Effector memory CD4-positive, alpha-beta T cell (primary cell): ENCODE data around the gene HEPN1.
A peak's percentile ranks its signal among the peaks of the same experiment; 100 is the strongest.

Experiments used
- DNase-seq, 3 donors: peaks; one replicate each; pipeline ENCODE4 v3.0.0-alpha.2; 2020
- H3K27ac ChIP-seq: 2 replicates; pipeline ENCODE4 v1.7.0; 2013; ENCODE audit warnings: mild to moderate bottlenecking, low read length, moderate library complexity; ENCODE audit not compliant: insufficient read depth, poor library complexity, severe bottlenecking
- H3K27me3 ChIP-seq: replicated peaks from 2 replicates; pipeline ENCODE4 v1.7.0; 2013; ENCODE audit warnings: mild to moderate bottlenecking, low read length; ENCODE audit not compliant: insufficient read depth, control insufficient read depth, poor library complexity, severe bottlenecking
- H3K36me3 ChIP-seq: 2 replicates; pipeline ENCODE4 v1.7.0; 2013; ENCODE audit warnings: mild to moderate bottlenecking, low read length, moderate library complexity; ENCODE audit not compliant: control insufficient read depth, insufficient read depth
- H3K4me1 ChIP-seq: 2 replicates; pipeline ENCODE4 v1.7.0; 2013; ENCODE audit warnings: low read length, mild to moderate bottlenecking; ENCODE audit not compliant: control insufficient read depth, insufficient read depth, poor library complexity, severe bottlenecking
- H3K4me3 ChIP-seq: 2 replicates; pipeline ENCODE4 v1.7.0; 2013; ENCODE audit warnings: low read length, low read depth, mild to moderate bottlenecking; ENCODE audit not compliant: insufficient read depth, poor library complexity, severe bottlenecking
- H3K9me3 ChIP-seq: 2 replicates; pipeline ENCODE4 v1.7.0; 2013; ENCODE audit warnings: mild to moderate bottlenecking, low read length, moderate library complexity; ENCODE audit not compliant: control insufficient read depth

Gene HEPN1

GRCh38 chr11:124899383-124900145 lies 19.5 kb upstream of the HEPN1 start:
- H3K36me3 ChIP-seq: no peaks in the 10 kb centered on the region
- H3K27me3 ChIP-seq: no peaks in the 10 kb centered on the region
- H3K4me1 ChIP-seq: no peaks in the 10 kb centered on the region
- H3K27ac ChIP-seq: no peak overlapping the region
- DNase-seq: no peak
- no peak overlapping the region for H3K4me3 ChIP-seq
- no peaks in the 10 kb centered on the region for H3K9me3 ChIP-seq

- no peaks in the 10 kb centered on the region for H3K36me3 ChIP-seq
- no peak for DNase-seq
- no peaks in the 10 kb centered on the region for H3K4me1 ChIP-seq
- no peak overlapping the region for H3K4me3 ChIP-seq
- H3K27me3 ChIP-seq: no peaks in the 10 kb centered on the region
- no peak overlapping the region for H3K27ac ChIP-seq
- no peaks in the 10 kb centered on the region for H3K9me3 ChIP-seq
Measured at GRCh38 chr11:124900464-124900863, 18.6 kb upstream of the HEPN1 start.

GRCh38 chr11:124902616-124903015 lies 16.4 kb upstream of the HEPN1 start:
- no peaks in the 10 kb centered on the region for H3K4me1 ChIP-seq
- no peak overlapping the region for H3K27ac ChIP-seq
- no peaks in the 10 kb centered on the region for H3K27me3 ChIP-seq
- no peak overlapping the region for H3K4me3 ChIP-seq
- no peaks in the 10 kb centered on the region for H3K36me3 ChIP-seq
- H3K9me3 ChIP-seq: no peaks in the 10 kb centered on the region
- DNase-seq: no peak

GRCh38 chr11:124915541-124916369 lies 3.3 kb upstream of the HEPN1 start:
- Histone ChIP-seq H3K27ac (no peak overlapping the region), H3K4me3 (no peak overlapping the region), H3K4me1 (peaks cover 3% of the 10 kb centered on the region), H3K9me3 (no peaks in the 10 kb centered on the region), H3K27me3 (no peaks in the 10 kb centered on the region), H3K36me3 (no peaks in the 10 kb centered on the region)
- DNase-seq: no peak

GRCh38 chr11:124916370-124916710 lies 2.7 kb upstream of the HEPN1 start:
- Histone ChIP-seq H3K27ac (no peak overlapping the region), H3K4me3 (no peak overlapping the region), H3K27me3 (no peaks in the 10 kb centered on the region), H3K36me3 (no peaks in the 10 kb centered on the region), H3K9me3 (no peaks in the 10 kb centered on the region), H3K4me1 (peaks cover 5% of the 10 kb centered on the region)
- DNase-seq: no peak

GRCh38 chr11:124917115-124917637 lies 1.9 kb upstream of the HEPN1 start:
- peaks cover 5% of the 10 kb centered on the region for H3K4me1 ChIP-seq
- no peaks in the 10 kb centered on the region for H3K27me3 ChIP-seq
- H3K9me3 ChIP-seq: no peaks in the 10 kb centered on the region
- no peak overlapping the region for H3K27ac ChIP-seq
- no peaks in the 10 kb centered on the region for H3K36me3 ChIP-seq
- no peak overlapping the region for H3K4me3 ChIP-seq
- DNase-seq: no peak

- H3K9me3 ChIP-seq: no peaks in the 10 kb centered on the region
- no peaks in the 10 kb centered on the region for H3K27me3 ChIP-seq
- DNase-seq: no peak
- no peaks in the 10 kb centered on the region for H3K36me3 ChIP-seq
- H3K4me3 ChIP-seq: no peak overlapping the region
- H3K4me1 ChIP-seq: peaks cover 10% of the 10 kb centered on the region
- H3K27ac ChIP-seq: no peak overlapping the region
Measured at GRCh38 chr11:124919898-124920297, 848 bp downstream of the HEPN1 start.

- H3K4me1 ChIP-seq: peaks cover 10% of the 10 kb centered on the region
- H3K27ac ChIP-seq: no peak overlapping the region
- no peaks in the 10 kb centered on the region for H3K36me3 ChIP-seq
- no peak for DNase-seq
- no peaks in the 10 kb centered on the region for H3K27me3 ChIP-seq
- H3K9me3 ChIP-seq: no peaks in the 10 kb centered on the region
- peak overlapping the region; percentile 46 for H3K4me3 ChIP-seq
Measured at GRCh38 chr11:124920356-124920755, 1.3 kb downstream of the HEPN1 start.

- Histone ChIP-seq H3K9me3 (no peaks in the 10 kb centered on the region), H3K27ac (no peak overlapping the region), H3K27me3 (no peaks in the 10 kb centered on the region), H3K4me3 (peak overlapping the region; percentile 46), H3K4me1 (peaks cover 10% of the 10 kb centered on the region), H3K36me3 (no peaks in the 10 kb centered on the region)
- DNase-seq: peak; percentile 40 to 54 (median 42)
Measured at GRCh38 chr11:124920870-124921609, 2.0 kb downstream of the HEPN1 start.
